ENCODE results near the gene HLCS.

HLCS gene

DNA sequence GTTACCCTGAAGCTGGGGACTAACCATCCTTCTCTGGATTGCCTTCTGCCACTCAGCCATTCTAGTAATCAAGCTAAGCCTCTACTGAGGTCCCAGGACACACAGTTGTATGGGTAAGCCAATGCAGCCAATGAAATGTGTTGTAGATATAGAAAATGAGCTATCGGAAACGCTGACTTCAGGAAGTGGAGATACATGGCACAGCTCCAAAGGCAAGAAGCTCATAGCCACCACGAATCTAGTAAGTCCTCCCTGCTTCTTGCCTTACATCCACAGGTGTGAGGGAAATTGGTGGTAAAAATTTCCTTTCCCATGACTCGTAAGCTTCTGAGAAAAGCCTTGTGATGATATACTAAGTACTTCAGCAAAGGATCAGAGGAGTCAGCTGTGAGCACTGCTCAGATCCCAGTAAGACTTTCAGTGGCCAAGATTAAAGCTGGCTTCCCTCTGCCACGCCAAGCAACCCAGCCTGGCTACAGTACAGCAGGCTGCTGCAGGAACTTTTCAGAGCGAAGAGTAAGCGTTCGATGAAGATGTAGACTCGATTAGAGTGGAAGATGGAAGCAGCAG, 149.8 kb downstream of the HLCS start:
- in situ Hi-C loops (cut with HindIII; ENCODE audit: low sequenced_read_pairs): loop anchor here (10.0 kb wide), 1 partner anchor 92 kb away; no protein-coding TSS in a partner anchor

GRCh38 chr21:36816026-36816425, 150.4 kb downstream of the HLCS start:
- in situ Hi-C loops (cut with HindIII; ENCODE audit: low sequenced_read_pairs): loop anchor here (10.0 kb wide), 1 partner anchor 91 kb away; no protein-coding TSS in a partner anchor

GRCh38 chr21:36815284-36815683, 151.2 kb downstream of the HLCS start:
- in situ Hi-C loops (cut with HindIII; ENCODE audit: low sequenced_read_pairs): loop anchor here (10.0 kb wide), 1 partner anchor 90 kb away; no protein-coding TSS in a partner anchor

DNA sequence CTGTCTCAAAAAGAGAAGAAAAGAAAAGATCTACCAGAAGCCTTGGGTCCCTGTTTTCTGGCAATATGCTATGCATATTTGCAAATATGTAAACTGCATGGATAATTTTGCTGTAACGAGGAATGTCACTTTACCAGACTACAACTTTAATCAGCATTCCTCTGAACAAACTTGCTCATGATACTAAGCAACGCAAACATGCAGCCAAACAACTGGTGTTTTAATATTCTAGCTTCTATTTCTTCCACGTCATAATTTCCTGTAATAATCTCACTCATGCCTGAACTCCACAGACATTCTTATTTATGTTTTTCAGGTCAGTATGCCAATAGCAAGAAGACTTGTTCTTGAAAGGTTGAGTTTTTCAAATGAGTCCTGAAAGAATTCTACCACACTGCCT, 153.4 kb downstream of the HLCS start:
- in situ Hi-C loops (cut with HindIII; ENCODE audit: low sequenced_read_pairs): loop anchor here (10.0 kb wide), 1 partner anchor 88 kb away; no protein-coding TSS in a partner anchor

DNA sequence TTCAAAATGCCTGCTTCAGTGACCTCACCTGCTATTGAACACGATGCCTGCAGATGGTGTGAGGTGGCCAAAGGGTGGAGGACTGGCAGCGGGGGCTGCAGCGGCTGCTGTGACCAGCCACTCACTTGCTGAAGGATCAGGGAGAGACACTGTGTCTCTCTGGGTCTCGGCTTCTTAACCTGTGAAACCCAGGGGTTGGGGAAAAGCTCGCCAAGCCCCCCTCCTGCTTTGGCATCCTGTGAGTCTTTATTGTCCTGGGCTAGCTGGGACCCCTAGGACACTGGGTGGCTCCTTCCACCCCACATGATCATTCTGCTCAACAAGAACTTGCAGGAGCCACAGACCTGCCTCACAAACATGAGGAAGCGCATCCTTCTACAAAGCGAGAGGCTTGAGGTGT, 154.7 kb downstream of the HLCS start:
- in situ Hi-C loops (cut with HindIII; ENCODE audit: low sequenced_read_pairs): loop anchor here (10.0 kb wide), 1 partner anchor 87 kb away; no protein-coding TSS in a partner anchor

DNA sequence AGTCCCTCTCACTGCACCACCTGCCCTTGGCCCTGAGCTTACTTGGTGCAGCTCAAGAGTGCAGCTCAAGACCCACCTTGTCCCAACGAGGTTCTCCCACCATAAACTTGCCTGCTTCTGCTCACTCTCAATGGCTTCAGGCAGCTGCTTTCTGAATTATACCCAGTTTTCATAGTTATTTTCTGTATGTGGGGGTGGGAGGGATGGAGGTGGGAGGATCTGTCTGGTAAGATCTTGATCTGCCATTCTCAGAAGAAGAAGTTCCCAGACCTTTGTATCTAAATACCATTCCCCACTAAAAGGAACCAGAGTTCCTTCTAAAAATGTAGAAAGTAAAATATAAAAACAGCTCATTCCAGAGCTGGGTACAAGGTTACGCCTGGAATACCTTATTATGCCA, 156.0 kb downstream of the HLCS start:
- in situ Hi-C loops (cut with HindIII; ENCODE audit: low sequenced_read_pairs): loop anchor here (10.0 kb wide), 1 partner anchor 86 kb away; no protein-coding TSS in a partner anchor

- in situ Hi-C loops (cut with HindIII; ENCODE audit: low sequenced_read_pairs): no loop called here
These were observed 159.0 kb downstream of the HLCS start for GRCh38 chr21:36807422-36807928.

- in situ Hi-C loops (cut with HindIII; ENCODE audit: low sequenced_read_pairs): no loop called here
These were observed 160.4 kb downstream of the HLCS start for GRCh38 chr21:36806103-36806502.

DNA sequence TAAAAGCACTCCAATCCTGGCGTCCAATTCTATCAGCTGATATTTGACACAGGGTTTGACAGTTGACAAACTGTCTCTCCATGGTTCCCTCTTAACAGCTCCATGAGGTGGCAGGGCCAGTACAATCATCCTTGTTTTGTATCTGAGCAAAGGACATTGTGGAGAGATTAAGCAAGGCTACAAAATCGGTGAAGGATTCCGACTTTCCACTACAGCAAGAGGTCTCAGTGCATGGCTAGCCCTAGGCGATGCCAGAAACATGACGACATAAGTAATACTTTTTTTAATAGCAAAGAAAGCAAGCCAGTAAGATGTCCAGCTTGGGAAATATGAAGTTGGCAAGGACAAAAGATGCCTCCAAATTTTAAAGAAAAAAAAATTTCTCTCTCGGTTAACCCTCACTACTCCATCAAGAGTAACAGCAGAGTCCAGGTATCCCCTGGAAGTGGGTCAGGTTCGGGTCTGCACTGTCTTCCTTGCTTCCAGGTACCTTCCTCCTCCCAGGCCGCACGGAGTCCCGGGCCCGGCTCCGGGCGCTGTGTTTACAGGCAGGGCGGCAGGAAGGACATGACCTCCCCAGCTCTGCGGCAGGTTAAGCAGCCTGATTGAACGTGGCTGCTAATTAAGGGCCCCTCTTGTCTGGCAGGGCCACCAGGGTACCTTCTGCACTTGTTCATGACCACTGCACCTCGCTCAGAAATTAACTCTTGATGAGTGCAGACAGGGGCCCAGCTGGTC, 161.4 kb downstream of the HLCS start:
- in situ Hi-C loops (cut with HindIII; ENCODE audit: low sequenced_read_pairs): no loop called here

GRCh38 chr21:36803816-36804439, 162.5 kb downstream of the HLCS start:
- in situ Hi-C loops (cut with HindIII; ENCODE audit: low sequenced_read_pairs): no loop called here

DNA sequence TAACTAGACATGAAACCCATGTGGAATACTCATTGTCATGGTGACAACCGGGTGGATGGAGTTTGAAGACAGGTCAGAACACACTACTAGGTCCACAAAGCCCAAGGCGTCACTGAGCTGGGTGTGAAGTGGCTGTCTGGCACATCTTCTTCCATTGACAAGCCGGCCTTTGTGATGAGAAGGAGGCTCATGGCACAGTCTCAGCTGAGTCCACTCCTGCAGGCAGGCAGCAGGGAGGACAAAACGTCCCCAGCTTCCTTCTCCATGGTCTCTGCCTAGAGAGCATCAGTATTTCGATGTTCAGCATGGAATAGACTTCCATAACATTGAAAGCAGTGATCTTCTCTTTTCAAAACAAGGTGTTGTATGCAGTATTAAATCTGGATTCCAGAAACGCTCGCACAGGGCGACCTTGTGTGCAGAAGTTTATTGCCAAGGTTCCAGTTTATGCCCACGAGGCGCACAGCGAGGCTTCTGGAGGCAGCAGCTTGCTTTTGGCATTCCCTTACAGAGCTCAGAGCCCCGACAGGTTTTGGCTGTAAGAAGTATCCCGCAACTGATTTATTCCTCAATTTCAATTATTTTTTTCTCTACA, 163.3 kb downstream of the HLCS start:
- in situ Hi-C loops (cut with HindIII; ENCODE audit: low sequenced_read_pairs): no loop called here

- in situ Hi-C loops (cut with HindIII; ENCODE audit: low sequenced_read_pairs): no loop called here
These were observed 165.7 kb downstream of the HLCS start for GRCh38 chr21:36800734-36801133.

GRCh38 chr21:36799869-36800268, 166.6 kb downstream of the HLCS start:
- in situ Hi-C loops (cut with HindIII; ENCODE audit: low sequenced_read_pairs): no loop called here

DNA sequence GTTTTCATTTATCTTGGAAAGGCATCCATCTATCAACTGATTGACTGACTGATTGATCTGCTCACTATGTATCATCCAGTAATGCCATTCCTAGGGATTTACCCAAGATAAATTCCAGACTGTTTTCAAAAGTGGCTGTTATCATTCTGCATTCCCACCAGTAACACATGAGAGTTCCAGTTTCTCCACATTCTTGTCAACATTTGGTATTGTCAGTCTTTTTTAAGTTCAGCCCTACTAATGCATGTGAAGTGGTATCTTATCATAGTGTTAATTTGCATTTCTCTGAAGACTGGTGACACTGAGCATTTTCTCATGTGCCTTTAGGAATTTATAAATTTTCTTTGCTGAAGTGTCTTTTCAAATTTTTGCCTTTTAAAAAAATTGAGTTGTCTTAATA, 168.0 kb downstream of the HLCS start:
- in situ Hi-C loops (cut with HindIII; ENCODE audit: low sequenced_read_pairs): no loop called here

DNA sequence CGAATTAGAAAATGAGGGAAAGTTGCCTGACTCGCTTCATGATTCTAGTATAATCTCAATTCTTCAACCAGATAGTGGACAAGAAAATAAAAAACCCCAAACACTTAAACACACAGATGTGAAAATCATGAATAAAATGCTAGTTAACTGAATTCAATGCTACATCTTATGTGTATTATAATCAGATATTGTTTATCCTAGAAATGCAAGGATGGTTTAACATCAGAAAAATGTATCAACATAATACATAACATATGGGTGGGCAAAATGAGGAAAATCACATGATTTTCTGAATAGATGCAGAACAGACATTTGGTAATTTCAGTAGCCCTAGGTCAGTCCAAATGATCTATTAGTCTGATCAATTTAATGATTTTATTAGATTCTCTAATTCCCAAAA, 170.4 kb downstream of the HLCS start:
- in situ Hi-C loops (cut with HindIII; ENCODE audit: low sequenced_read_pairs): no loop called here

DNA sequence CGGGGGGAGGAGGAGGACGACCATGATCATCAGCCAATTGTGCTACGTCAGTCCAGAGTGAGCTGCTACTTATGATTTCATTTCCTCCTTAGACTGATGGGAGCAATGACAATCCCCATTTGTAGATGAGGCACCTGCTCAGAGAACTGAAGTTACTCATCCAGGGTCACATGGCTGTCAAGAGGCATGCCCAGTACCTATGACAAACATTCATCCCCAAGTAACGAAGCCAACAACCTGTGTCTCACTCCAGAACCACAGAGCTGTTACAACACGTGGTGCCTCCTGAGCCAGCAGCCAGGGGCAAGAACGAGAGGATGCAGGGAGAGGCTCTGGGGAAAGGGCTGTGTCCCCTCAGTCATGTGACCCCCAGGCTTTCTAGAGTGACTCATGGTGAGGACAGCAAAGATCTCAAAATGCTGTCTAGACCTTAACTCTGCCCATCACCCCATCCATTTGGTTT, 173.9 kb downstream of the HLCS start:
- in situ Hi-C loops (cut with HindIII; ENCODE audit: low sequenced_read_pairs): no loop called here

GRCh38 chr21:36791695-36792470, 174.6 kb downstream of the HLCS start:
- in situ Hi-C loops (cut with HindIII; ENCODE audit: low sequenced_read_pairs): no loop called here

- in situ Hi-C loops (cut with HindIII; ENCODE audit: low sequenced_read_pairs): no loop called here
These were observed 175.3 kb downstream of the HLCS start for GRCh38 chr21:36791180-36791579.

- in situ Hi-C loops (cut with HindIII; ENCODE audit: low sequenced_read_pairs): no loop called here
These were observed 175.9 kb downstream of the HLCS start for GRCh38 chr21:36790616-36791015.

- in situ Hi-C loops (cut with HindIII; ENCODE audit: low sequenced_read_pairs): no loop called here
These were observed 178.3 kb downstream of the HLCS start for GRCh38 chr21:36788120-36788638.
